Loucy (cell line): ENCODE data around the gene CDX2.

Experiments used
- H2AFZ ChIP-seq: fragments of 200-600 bp; sonication (generic); 2 replicates; pipeline ENCODE4 v1.6.0; 2016; ENCODE audit warnings: antibody characterized with exemption, mild to moderate bottlenecking, low read length, moderate library complexity
- H3F3A ChIP-seq: fragments of 200-600 bp; 2 replicates; pipeline ENCODE4 v1.6.0; 2016; ENCODE audit warnings: antibody characterized with exemption, low read depth, mild to moderate bottlenecking
- H3K27me3 ChIP-seq: fragments of 200-600 bp; sonication (generic); 2 replicates; pipeline ENCODE4 v1.6.1; 2014; ENCODE audit warnings: low read length, mild to moderate bottlenecking; ENCODE audit not compliant: insufficient read depth, poor library complexity, severe bottlenecking
- H3K36me3 ChIP-seq: fragments of 200-600 bp; sonication (generic); 2 replicates; pipeline ENCODE4 v1.6.1; 2016; ENCODE audit warnings: low read length; ENCODE audit not compliant: insufficient read depth
- H3K4me1 ChIP-seq: fragments of 200-600 bp; sonication (generic); 2 replicates; pipeline ENCODE4 v1.5.1; 2014; ENCODE audit warnings: low read length, mild to moderate bottlenecking; ENCODE audit not compliant: insufficient read depth, poor library complexity, severe bottlenecking
- H3K4me2 ChIP-seq: fragments of 200-600 bp; sonication (generic); 2 replicates; pipeline ENCODE4 v1.6.0; 2014; ENCODE audit warnings: antibody characterized with exemption, low read length, low read depth, mild to moderate bottlenecking; ENCODE audit not compliant: poor library complexity, severe bottlenecking
- H3K4me3 ChIP-seq: fragments of 200-600 bp; sonication (generic); 2 replicates; pipeline ENCODE4 v1.5.1; 2014; ENCODE audit warnings: low read length, mild to moderate bottlenecking, mixed read lengths; ENCODE audit not compliant: poor library complexity, severe bottlenecking
- H3K79me2 ChIP-seq: fragments of 200-600 bp; sonication (generic); 2 replicates; pipeline ENCODE4 v1.6.1; 2014; ENCODE audit warnings: low read length; ENCODE audit not compliant: insufficient read depth
- H3K9ac ChIP-seq: fragments of 200-600 bp; sonication (generic); 2 replicates; pipeline ENCODE4 v1.6.0; 2014; ENCODE audit warnings: mild to moderate bottlenecking, low read depth, low read length, moderate library complexity; ENCODE audit not compliant: poor library complexity, severe bottlenecking
- H3K9me2 ChIP-seq: fragments of 200-600 bp; sonication (generic); replicated peaks from 2 replicates; pipeline ENCODE4 v1.6.1; 2016; ENCODE audit warnings: low read depth, low read length, mixed read lengths
- H3K9me3 ChIP-seq: fragments of 200-600 bp; sonication (generic); 2 replicates; pipeline ENCODE4 v1.6.1; 2014; ENCODE audit warnings: mild to moderate bottlenecking, antibody characterized with exemption, low read length, low read depth; ENCODE audit not compliant: insufficient read depth
- H4K20me1 ChIP-seq: fragments of 200-600 bp; sonication (generic); 2 replicates; pipeline ENCODE4 v1.6.0; 2014; ENCODE audit warnings: antibody characterized with exemption, low read length, mild to moderate bottlenecking; ENCODE audit not compliant: insufficient read depth, poor library complexity, severe bottlenecking
- EZH2phosphoT487 ChIP-seq: fragments of 200-600 bp; IDR thresholded peaks from 2 replicates; pipeline ENCODE4 v1.6.1; 2018; ENCODE audit warnings: antibody characterized with exemption, mild to moderate bottlenecking, moderate library complexity, borderline replicate concordance
- TF ChIP-seq, protein P1 (sequence below): fragments of 200-600 bp; sonication (generic); conservative IDR thresholded peaks from 2 replicates; pipeline ENCODE4 v1.5.1; 2014; ENCODE audit warnings: mild to moderate bottlenecking, antibody characterized with exemption, low read length

CDX2 gene, protein sequence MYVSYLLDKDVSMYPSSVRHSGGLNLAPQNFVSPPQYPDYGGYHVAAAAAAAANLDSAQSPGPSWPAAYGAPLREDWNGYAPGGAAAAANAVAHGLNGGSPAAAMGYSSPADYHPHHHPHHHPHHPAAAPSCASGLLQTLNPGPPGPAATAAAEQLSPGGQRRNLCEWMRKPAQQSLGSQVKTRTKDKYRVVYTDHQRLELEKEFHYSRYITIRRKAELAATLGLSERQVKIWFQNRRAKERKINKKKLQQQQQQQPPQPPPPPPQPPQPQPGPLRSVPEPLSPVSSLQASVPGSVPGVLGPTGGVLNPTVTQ

DNA sequence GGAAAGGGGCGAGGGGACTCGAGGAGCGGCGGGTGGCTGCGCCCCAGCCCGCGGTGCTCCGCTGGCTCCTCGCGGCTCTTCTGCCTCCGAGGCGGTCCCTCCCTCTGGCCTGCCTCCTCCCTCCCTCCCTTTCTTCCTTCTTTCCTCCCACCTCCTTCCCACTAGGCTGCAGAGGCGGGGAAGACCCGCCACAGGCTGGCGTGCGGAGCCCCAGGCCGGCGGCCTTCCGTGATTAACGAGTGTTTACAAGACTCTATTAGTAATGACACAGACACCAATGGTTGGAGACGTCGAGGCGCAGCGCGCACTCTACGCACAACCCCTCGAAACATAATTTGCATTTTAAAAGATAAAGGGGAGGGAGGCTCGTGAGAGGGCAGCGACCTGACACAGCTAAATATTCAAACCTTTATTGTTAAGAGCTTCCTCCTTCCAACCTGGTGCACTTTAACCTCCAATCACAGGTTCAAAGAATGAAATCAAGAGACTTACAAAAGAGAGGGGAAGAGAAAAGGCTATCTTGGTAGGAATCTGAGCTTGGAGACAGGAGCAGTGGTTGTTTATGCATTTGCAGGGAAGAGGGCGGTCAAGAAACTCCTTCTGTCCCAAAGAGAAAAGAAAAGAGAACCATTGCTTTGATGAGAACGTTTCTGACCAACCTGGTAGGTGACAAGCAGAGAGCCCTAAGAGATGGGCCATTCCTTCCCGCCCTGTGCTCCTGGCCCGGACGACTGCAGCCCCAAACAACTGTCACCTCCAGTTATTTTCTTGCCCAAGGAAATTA lies at the start of gene CDX2:
Gene CDX2 (minus strand): TSS at position 234 of the 784 bp plus-strand sequence. CDS start 309 bp downstream, outside the sequence.
- H3K9me3 ChIP-seq = no peaks in the 10 kb centered on the region
- no peaks in the 10 kb centered on the region for H3K4me1 ChIP-seq
- H3K4me2 ChIP-seq = no peak within 1 kb of the TSS
- no peaks in the 10 kb centered on the region for H3F3A ChIP-seq
- H3K9me2 ChIP-seq = no peaks in the 10 kb centered on the region
- H3K36me3 ChIP-seq = no peaks in the 10 kb centered on the region
- H3K4me3 ChIP-seq = no peak within 1 kb of the TSS
- H3K9ac ChIP-seq = no peak within 1 kb of the TSS
- H3K79me2 ChIP-seq = no peaks in the 10 kb centered on the region
- no peaks in the 10 kb centered on the region for H3K27me3 ChIP-seq
- H4K20me1 ChIP-seq = no peaks in the 10 kb centered on the region
- H2AFZ ChIP-seq = no peak within 1 kb of the TSS
- TF ChIP-seq, protein P1, sequence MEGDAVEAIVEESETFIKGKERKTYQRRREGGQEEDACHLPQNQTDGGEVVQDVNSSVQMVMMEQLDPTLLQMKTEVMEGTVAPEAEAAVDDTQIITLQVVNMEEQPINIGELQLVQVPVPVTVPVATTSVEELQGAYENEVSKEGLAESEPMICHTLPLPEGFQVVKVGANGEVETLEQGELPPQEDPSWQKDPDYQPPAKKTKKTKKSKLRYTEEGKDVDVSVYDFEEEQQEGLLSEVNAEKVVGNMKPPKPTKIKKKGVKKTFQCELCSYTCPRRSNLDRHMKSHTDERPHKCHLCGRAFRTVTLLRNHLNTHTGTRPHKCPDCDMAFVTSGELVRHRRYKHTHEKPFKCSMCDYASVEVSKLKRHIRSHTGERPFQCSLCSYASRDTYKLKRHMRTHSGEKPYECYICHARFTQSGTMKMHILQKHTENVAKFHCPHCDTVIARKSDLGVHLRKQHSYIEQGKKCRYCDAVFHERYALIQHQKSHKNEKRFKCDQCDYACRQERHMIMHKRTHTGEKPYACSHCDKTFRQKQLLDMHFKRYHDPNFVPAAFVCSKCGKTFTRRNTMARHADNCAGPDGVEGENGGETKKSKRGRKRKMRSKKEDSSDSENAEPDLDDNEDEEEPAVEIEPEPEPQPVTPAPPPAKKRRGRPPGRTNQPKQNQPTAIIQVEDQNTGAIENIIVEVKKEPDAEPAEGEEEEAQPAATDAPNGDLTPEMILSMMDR = no peak
- no peak for TF ChIP-seq EZH2phosphoT487

GRCh38 chr13:28014301-28014700 lies 45.2 kb upstream of the CDX2 start:
- no peaks in the 10 kb centered on the region for H3F3A ChIP-seq
- no peaks in the 10 kb centered on the region for H3K9me3 ChIP-seq
- no peaks in the 10 kb centered on the region for H4K20me1 ChIP-seq
- H3K4me3 ChIP-seq = no peak overlapping the region
- no peaks in the 10 kb centered on the region for H3K79me2 ChIP-seq
- H3K4me2 ChIP-seq = no peak overlapping the region
- no peaks in the 10 kb centered on the region for H3K4me1 ChIP-seq
- no peak overlapping the region for H3K9ac ChIP-seq
- H3K36me3 ChIP-seq = no peaks in the 10 kb centered on the region
- TF ChIP-seq EZH2phosphoT487 = no peak
- TF ChIP-seq, protein P1 = no peak
- no peaks in the 10 kb centered on the region for H3K9me2 ChIP-seq
- H3K27me3 ChIP-seq = no peaks in the 10 kb centered on the region
- no peak overlapping the region for H2AFZ ChIP-seq

DNA sequence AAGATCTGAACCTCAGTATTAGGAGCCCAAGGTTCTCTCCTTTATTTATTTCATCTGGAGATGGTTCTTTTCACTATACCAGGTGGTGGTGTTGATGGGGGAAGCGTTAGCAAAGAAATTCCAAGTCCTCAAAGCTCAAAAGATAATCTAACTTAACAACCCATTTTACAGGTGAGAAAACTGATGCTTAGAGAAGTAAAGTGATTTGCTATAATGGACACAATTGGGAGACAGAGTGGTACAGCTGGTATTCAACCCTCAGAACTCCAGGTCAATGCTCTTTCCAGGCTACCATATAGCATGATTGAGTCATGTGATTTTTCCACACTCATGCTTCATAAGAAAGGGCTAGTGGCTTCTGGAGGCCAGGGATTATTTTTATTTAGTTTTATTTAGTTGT lies 44.4 kb upstream of the CDX2 start:
- H3K9me3 ChIP-seq = no peaks in the 10 kb centered on the region
- H4K20me1 ChIP-seq = no peaks in the 10 kb centered on the region
- H3K9me2 ChIP-seq = no peaks in the 10 kb centered on the region
- no peak overlapping the region for H3K9ac ChIP-seq
- no peaks in the 10 kb centered on the region for H3K27me3 ChIP-seq
- no peak overlapping the region for H3K4me3 ChIP-seq
- no peaks in the 10 kb centered on the region for H3F3A ChIP-seq
- H3K4me2 ChIP-seq = no peak overlapping the region
- no peaks in the 10 kb centered on the region for H3K79me2 ChIP-seq
- TF ChIP-seq EZH2phosphoT487 = no peak
- TF ChIP-seq, protein P1 = no peak
- no peaks in the 10 kb centered on the region for H3K4me1 ChIP-seq
- no peak overlapping the region for H2AFZ ChIP-seq
- H3K36me3 ChIP-seq = no peaks in the 10 kb centered on the region
